Hematopoietic multipotent progenitor cell (in vitro differentiated cells): Measurements from ENCODE around the gene DEF6. TPM values are rescaled to one million over a fixed set of nuclear protein-coding genes. Genes with fewer than 3 reads are reported as not detected.

Source experiments
- DNase-seq, 3 donors: peaks; one replicate each; pipeline ENCODE4 v3.0.0-alpha.2; 2011 to 2015; ENCODE audit warnings: low read depth in 2 of 3, low spot score in 2 of 3
- total RNA-seq: library from RNA; depleted of rRNA; stranded (reverse); fragments of >200 nt; gene quantifications from one replicate; pipeline ENCODE4 v1.2.3, GENCODE V29; 2012

DEF6 gene, protein sequence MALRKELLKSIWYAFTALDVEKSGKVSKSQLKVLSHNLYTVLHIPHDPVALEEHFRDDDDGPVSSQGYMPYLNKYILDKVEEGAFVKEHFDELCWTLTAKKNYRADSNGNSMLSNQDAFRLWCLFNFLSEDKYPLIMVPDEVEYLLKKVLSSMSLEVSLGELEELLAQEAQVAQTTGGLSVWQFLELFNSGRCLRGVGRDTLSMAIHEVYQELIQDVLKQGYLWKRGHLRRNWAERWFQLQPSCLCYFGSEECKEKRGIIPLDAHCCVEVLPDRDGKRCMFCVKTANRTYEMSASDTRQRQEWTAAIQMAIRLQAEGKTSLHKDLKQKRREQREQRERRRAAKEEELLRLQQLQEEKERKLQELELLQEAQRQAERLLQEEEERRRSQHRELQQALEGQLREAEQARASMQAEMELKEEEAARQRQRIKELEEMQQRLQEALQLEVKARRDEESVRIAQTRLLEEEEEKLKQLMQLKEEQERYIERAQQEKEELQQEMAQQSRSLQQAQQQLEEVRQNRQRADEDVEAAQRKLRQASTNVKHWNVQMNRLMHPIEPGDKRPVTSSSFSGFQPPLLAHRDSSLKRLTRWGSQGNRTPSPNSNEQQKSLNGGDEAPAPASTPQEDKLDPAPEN
- total RNA-seq: 80.5 TPM

DNA sequence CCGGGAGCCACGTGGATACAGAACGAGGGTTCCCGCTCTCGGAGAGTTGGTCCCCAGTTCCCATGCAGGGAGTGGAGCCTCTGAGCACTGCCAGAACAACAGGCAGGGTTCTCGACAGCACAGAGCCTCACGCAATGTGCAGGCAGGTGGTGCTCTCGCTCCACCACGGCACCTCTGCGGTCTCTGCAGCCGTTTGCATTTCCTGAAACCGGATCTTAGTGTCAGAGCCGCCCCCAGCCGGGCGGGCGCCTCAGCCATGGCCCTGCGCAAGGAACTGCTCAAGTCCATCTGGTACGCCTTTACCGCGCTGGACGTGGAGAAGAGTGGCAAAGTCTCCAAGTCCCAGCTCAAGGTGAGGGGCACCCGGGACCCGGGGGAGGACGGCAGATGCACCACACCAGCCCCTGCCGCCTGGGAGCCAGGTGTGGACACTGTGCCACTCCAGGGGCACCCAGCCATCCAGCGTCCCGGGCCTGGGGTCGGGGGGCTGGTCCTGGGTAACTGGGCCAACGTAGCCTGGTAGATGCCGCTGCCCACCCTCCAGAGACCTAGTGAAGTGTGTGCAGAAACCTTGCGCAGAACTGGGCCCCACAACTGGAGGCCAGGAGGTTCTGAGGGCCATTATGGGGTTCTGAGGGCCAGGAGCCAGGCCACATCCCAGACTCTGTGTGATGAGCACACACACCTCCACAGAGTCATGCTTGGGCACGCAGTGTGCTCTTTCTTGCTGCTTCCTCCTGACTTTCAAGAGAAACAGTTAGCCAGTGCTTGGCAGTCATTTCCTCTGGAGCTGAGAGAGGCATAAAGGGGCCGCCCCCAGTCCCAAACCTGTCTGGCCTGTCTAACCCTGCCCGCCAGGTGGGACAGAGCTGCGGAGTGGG lies at the start of gene DEF6:
Gene DEF6, plus strand, starts transcription at position 218 of the 881 bp plus-strand sequence. Its CDS starts 39 bp downstream, at position 257.
- peak; percentile 72 to 93 (median 89) for DNase-seq

DNA sequence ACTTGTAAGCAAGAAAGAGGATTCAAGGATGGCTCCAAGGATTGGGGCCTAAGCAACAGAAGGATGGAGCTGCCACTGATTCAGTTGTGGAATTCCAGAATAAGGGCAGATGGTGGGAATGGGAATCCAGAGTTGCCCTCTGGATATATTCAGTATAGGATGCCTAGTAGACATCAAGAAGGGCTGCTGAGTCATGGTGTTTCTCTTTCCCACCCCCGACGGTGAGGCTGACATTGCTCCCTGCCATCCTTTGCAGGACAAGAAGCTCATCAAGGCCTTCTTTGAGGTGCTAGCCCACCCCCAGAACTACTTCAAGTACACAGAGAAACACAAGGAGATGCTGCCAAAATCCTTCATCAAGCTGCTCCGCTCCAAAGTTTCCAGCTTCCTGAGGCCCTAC lies 49.3 kb upstream of the DEF6 start:
- no peak for DNase-seq

DNA sequence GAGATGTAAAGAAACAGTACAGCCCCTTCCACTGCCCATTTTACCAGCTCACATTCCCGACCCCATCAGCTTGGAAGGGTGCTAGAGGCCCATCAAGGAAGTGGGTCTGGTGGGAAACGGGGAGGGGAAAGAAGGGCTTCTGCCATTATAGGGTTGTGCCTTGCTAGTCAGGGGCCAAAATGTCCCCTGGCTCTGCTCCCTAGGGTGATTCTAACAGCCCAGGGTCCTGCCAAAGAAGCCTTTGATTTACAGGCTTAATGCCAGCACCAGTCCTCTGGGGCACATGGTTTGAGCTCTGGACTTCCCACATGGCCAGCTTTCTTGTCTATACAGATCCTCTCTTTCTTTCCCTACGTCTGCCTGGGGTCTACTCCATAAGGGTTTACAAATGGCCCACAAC lies 48.7 kb upstream of the DEF6 start:
- DNase-seq: no peak

DNA sequence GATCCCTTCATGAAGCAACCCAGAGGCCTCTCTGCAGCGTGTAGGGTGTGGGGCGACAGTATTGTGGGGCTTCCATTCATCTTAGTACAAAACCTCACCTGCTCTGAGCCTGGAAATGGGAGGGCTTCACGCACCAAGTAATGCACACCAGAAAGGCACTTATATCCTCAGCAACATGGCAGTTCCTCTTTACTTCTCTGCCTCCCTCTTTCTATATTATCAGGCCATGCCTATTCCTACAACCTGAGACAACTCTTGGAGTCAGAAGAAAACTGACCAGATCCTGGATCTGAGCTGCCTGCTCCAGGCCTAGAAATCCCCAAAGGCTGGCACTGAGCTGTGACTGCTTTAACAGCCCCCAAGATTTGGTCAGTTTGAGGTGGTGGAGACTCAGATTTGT lies 45.7 kb upstream of the DEF6 start:
- DNase-seq: no peak

DNA sequence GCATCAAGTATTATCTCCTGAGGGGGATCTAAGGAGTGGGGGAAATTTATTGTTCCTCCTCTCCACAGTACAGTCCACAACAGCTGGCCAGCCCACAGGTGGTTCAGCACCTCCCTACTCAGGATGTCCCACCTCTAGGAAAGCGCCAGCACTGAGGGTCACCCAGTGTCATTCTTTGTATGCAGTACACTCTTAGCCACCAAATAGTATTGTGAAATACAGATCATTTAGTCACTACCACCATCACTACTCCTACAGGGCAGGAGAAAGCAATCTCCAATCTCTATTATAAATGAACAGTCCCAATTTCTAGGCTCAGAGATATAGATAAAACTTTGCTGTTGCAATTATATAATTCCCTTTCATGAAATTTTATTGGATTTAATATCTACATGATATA lies 44.4 kb upstream of the DEF6 start:
- no peak for DNase-seq

DNA sequence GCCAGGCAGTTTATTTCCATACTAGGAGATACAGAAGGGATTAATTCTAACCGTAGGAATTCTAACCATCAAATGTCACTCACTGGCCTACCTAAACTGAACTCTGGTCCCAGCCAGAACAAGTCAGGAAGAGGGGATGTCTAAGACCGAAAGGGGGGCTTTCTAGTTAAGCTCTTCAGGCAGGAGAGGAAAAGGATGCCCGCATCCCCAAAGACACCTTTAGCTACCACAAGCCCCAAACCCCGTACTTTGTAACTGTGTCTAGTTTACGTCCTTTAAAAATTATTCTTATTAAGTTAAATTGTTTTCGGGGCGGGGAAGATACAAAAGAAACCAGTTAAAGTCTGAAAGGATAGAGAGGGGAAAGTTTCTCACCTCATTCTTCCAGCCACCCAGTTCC lies 39.3 kb upstream of the DEF6 start:
- no peak for DNase-seq

DNA sequence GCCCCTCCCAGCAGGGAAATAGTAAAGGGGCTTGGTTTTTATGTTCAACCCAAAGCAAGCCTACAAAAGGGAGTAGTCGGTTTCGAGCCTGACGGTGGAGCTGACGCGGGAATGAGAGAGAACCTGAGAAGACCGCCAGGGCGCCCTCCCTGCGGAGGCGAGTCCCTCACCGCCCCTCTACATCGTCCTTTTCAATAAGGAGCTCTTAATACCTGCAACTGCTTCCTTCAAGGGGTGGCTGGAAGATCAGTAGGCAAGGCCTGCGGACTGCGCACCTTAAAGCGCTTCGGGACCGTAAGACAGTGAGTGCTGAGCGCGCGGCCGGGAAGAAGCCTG lies 38.8 kb upstream of the DEF6 start:
- peak in 2 of 3 donors; percentile 53 to 73 for DNase-seq

DNA sequence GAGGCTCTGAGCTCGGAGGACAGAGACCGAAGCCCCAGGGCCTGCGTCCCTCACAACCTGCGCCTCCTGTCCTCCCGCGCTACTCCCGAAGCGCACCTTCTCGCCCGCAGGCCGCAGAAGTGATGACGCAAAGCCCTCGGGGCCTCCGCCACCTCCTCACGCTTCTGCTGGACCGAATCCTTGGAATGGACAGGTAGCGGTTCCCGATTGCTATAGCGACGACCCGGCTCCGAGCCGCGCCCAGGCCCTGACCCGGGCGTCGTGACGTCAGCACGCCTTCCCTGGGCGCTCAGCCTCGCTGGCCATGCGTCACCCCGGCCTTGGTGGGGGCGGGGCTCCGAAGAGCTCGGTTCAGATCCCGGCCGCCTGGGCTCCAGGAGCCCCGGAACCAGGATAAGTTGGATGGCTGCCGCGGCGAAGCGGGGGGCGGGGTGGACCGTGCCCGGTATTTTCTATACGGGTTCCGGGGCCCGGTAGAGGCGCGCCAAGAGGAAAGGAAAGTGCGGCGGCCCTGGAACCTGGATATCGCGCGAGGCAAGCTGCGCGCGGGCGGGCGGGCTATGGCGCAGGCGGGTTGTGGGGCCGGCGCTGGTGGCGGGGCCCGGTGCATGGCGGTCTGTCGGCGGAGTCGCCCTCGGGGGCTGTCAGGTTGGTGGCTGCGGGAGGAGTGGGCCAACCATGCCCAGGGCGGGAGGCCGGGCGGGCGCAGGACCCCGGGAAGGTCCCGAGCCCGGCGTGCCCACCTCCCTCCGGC lies 38.2 kb upstream of the DEF6 start, which contains the start of gene ZNF76:
Gene ZNF76, plus strand, starts transcription at position 542 of the 754 bp plus-strand sequence. CDS start 21,417 bp downstream, outside the sequence.
- DNase-seq: peak; percentile 90 to 92 (median 91)

DNA sequence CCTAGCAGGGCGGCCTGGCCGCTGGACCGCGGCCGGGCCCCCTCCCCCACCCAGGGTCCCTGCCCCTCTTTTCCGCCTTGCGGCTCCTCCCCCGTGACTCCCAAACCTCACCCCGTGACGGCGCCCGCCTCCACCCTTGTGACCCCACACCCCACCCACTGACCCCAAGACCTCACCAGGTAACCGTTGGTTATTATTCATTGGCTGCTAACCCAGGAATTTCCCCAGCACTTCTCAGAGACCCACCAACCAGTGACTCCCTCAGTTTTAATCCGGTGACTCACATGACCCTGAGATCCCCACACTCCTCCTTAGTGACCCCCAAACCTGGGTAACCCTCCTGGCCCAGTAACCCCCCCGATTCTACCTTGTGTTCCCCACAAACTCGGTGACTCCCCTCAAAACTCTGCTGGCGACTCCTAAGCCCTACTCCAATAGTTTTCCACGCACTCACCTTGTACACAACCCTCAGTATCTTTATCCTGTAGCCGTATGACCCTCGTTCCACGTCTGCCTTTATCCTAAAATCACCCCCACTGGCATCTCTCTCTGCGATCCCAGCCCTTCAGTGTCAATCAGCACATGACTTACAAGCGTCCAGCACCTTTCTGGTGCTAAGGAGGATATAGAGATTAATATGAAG lies 37.5 kb upstream of the DEF6 start:
- DNase-seq: peak; percentile 50 to 91 (median 88)

DNA sequence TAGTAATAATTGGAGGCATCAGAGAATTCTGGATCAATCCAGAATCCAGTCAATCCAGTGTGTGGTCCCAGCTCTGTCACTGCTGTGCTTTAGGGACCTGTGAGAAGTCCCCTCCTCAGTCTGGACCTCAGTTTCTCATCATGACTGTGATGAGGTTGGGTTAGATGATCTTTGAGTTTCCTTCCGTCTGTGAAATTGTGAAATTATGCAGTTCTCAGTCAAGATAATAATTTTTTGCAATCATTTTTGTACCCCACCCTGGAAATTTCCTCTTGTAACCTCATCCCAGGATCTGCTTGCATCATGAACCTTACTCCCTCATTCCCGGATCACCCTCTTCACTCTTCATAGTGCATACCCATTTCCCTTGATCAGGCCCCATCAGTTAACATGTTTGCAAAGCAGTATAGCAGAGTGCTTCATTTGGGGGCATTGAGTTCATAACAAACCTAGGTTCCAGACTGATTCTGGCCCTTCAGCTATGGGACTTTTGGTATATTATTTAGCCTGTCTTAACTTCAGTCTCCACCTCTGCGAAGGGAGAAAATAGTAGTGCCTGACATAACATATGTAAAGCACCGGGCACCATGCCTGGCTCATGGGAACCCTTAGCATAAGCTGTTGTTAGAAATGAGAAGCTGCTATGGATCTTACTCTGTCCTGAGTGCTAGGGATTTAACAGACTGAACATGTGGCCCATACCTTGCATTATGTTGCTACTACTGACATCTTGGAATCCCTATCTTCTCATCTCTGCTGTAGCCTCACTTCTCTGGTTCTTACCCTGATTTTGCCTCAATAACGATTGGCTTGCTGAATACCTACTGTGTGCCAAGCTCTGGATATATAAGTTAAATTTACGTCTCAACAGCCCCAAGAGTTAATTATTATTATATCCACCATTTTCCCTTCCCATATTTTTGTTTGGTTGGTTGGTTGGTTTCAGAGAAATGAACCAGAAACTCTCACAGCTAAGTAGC lies 36.7 kb upstream of the DEF6 start:
- DNase-seq: no peak

DNA sequence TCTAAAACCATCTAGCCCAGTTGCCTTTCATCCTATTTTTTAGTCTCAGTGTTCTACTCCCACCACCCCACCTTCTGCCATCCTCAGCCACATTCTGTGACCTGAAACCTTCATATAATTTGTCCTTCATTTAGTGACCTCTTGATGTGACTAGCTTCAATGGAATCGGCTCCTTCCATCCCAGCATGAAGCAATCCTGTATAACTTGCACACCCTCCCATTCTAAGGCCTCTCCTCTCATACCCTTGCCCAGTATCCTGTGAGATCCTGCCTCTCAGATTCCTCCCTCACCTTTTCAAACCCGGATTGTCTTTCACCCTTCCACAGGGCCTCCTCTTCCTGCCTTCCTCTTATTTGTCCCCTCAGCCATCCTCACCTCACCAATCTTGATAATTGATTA lies 35.0 kb upstream of the DEF6 start:
- no peak for DNase-seq

DNA sequence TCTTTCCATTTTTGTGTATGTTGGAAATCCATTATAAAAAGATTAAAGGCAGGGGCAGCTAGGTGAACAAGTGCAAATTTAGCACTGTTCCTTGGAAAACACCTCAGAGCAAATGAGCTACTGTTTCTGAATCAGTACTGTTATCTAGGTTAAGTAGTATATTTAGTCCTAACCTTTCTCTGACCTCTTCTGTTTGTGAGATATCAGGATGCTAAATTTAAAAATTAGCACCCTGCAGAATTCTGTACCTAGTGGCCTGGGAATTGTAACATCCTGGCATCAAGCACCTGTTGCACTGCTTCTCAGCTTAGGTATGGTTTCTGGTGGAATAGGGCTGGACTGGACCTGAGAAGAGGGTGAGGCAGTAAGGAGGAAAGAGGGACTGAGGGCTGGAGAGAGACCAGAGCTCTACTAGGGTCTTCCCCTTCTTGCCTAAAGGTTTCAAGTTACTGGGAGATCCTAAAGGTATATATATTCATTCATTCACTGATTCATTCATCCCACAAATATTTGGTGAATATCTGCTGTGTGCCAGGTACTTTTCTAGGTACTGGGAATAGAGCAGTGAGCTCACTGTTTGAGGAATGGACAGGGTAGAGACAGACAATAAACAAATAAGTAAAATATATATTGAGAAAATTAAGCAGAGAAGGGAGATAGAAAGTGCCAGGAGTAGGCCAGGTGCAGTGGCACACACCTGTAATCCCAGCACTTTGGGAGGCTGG lies 32.9 kb upstream of the DEF6 start:
- no peak for DNase-seq

DNA sequence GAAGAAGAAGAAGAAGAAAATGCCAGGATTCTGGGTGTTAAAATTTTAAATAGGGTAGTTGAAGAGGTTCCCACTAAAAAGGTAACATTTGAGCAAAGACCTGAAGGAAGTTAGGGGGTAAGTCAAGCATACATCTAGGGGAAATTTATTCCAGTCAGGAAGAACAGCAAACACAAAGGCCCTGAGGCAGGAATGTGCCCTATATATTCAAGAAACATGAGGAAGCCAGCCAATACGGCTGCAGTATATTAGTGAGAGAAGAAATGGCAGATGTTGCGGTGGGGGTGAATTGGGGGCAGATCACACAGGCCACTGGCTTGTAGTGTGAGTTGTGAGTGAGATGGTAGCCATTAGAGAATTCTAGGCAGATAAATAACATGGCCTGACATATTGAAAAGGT lies 32.1 kb upstream of the DEF6 start:
- no peak for DNase-seq

DNA sequence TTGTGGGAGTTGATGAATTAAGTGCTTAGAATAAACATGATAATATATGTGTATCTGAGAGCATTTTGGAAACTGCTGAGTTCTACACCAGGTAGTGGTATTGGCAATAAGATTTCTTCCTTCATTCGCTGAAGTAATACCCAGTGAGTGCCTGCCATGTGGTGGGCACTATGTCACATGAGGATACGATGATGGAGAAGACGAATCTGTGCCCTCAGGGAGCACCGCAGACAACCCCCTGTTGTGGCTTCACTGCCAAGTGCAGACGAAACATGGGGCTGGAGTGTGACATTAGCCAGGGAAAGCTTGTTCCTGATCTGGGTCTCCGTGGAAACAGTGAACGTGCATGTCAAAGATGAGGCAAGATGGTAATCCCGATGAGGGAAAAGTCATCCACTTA lies 30.2 kb upstream of the DEF6 start:
- no peak for DNase-seq

DNA sequence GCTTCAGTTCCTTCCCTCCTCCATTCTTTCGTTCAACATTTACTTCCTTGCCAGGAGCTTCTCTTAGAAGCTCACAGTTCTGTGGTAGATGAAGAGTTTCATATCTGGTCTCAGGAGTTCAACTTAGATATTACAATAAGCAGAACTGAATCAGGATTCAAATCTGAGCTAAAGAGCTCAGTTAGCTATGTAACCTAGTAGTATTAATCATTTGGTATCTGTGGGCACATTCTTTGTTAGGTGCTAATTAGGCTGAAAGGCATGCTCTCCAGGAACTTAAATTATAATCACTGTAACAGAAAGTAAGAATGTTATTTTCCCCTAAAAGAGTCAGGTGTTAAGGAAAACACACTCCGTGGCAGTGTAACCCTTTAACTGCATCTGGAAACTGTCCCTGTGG lies 29.7 kb upstream of the DEF6 start:
- DNase-seq: no peak

DNA sequence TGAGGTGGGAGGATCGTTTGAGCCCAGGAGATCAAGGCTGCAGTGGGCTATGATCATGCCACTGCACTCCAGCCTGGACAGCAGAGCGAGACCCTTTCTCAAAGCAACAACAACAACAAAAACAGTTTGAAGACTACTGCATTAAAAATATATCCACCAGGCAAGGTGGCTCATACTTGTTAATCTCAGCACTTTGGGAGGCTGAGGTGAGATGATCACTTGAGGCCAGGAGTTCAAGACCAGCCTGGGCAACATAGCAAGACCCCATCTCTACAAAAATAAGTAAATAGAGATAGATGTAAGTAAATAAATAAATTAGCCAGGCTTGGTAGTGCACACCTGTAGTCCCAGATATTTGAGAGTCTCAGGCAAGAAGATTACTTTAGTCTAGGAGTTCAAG lies 25.6 kb upstream of the DEF6 start:
- DNase-seq: no peak

DNA sequence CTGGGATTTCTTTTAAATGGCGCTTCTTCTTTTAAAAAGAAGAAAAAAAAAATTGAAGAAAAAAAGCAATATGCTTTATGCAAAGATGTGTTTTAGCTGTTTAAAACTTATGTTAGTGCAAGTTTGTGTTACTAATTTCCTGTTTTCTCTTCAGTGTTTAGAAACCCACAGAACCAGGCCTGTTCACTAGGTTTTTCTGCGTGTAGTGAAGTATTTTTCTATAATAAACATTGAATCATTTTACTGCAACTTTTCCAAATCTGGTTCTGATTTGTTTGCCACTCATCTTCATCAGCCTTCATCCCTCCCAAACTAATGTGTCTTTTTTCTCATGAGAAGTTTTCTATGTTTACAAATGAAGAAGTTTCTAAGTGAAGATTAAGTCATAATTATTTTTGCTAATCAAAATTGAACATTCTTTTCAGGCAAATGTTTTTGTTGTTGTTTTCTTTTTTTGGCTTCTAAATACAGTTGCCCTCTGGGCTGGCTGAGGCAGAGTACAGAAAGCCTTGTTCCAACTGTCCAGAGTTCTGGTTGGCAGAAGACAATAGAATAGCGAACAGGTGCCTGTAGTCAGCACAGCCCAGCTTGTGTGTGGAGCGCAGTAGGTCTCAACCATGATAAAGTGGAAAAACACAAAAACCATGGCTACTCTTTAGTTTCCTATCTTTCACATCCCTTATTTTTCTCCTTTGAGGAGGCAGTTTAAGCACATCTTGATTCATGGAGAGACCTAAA lies 23.6 kb upstream of the DEF6 start:
- no peak for DNase-seq
